LHCN-M2 (cell line): ENCODE data around the gene LILRB2. TPM values are rescaled to one million over a fixed set of nuclear protein-coding genes. Genes with fewer than 3 reads are reported as not detected.
"Not testable (repeated sequence)": the region's sequence is repeated elsewhere in the genome, so short reads cannot be mapped to it uniquely, and the experiment has no call there.

ENCODE experiments used
- DNase-seq: peaks from one replicate; pipeline ENCODE4 v3.0.0-alpha.2; 2012; ENCODE audit warnings: low read depth
- total RNA-seq: library from RNA; depleted of rRNA; stranded (reverse); fragments of >200 nt; gene quantifications from 2 replicates; pipeline ENCODE4 v1.2.3, GENCODE V29; 2014

The LILRB2 gene
- total RNA-seq, 1 experiment from 2014 or later: not detected

DNA sequence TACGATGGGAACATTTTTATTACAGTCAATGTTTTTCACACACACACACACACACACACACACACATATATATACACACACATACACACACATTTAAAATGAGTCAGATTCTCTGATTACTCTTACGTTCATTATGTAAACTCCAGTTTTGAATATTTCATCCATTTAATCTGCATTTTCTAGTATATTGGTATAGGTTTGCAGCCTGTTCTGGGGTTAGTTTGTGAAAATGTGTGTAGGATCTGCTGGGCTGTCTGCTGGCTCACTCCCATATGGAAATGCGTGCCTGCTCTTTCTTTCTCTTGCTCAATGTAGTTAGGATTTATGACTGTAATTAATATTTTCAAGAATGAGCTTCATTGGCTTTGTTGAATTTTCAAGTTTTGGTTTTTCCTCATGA, 7.1 kb downstream of the LILRB2 start:
- no peak for DNase-seq

DNA sequence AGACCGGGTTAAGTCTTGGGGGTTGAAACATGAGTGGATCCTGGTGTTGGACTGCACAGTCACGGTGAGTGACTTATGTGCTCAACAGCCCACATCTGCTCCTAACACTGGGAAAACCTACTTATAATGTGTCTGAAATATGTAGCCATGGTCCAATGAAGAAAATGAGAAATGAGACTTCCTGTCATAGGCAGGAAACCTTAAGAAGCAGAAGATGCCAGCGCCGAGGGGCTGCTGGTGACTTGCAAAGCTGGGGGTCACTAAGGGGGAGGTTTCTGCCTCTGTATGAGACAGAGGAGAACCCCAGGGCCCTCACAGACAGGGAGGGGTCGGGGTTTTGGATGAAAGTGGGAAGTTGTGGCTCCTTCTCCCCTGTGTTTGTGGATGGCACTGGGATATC, 8.7 kb downstream of the LILRB2 start:
- DNase-seq: not testable (repeated sequence)

DNA sequence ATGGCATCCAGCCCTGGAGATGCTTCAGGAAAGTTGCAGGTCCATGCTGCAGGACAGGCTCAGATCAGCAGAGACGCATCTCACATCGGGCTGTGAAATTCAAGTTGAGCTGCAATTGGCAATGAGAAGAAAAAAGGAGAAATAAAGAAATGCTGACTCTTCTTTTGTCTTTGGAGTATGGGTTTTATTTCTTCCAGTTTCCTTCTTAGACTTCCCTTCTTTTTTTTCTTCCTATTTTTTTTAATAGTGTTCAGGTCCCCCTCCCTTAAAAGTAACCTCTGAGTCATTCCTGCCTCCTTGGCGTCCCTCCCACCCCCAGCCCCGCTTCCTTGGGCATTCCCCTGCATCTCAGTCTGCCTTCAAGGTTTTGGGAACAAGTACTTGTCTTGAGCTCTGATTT, 9.3 kb downstream of the LILRB2 start:
- not testable (repeated sequence) for DNase-seq

DNA sequence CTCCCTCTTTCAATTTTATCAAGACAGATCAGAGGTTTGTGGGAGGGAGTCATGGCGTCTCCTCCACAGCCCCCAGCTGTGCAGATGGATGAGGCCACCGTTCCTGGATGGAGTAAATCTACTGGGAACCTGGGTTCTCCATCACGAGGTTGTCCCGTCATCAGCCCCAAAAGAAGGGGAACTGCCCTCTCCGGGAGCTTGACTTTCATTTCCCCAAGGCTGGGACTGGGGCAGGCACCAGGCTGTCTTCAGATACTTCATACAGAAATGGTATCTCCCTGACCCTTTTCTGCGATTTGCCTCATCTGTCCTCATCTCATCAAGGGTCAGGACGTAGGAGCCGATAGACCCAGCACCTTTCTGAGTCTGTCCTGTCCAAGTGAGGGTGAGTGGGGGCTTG, 9.8 kb downstream of the LILRB2 start:
- DNase-seq: no peak

DNA sequence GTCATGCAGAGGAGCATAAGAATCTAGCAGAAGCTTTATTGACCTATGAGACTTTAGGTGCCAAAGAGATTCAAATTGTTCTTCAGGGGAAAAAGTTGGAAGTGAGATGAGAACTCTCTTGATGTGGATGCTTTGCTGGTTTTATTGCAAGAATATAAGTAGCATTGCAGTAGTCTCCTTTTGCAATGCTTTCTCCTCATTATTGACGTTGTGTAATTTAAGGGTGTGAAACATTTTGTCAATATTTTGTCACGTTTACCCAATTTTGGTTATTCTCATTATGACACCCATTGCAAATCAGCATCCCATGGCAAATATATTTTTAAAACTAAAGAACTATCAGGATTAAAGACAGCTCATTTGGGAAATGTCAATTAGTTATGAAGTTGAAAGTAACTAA, 12.0 kb downstream of the LILRB2 start:
- no peak for DNase-seq

DNA sequence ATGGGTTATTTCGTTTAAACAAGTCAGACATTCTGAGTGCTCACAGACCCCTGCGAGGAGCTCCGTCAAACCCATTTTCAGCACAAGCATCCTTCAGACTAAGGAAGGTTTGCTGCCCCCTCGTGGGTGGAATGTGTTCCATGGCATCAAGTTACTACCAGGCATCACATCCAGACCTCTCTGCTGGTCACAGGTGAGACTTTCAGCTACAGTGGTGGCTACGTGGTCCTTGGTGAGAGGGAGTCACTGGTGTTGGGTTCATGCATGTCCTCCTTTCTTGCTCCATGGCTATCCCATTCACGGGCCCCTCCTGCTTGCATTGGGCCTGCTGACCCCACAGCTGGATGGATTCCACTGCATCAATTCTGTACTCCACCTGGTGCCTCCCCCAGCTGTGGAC, 14.8 kb downstream of the LILRB2 start:
- DNase-seq: peak; percentile 38

DNA sequence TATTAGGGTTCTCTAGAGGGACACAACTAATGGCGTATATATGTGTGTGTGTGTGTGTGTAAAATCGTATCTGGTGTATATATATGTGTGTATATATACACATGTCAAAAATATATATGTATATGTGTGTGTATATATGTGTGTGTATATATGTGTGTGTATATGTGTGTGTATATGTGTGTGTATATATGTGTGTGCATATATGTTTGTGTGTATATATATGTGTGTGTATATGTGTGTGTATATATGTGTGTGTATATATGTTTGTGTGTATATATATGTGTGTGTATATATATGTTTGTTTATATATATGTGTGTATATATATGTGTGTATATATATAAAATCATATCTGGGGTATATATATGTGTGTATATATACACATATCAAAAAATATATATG, 18.4 kb downstream of the LILRB2 start:
- no peak for DNase-seq

DNA sequence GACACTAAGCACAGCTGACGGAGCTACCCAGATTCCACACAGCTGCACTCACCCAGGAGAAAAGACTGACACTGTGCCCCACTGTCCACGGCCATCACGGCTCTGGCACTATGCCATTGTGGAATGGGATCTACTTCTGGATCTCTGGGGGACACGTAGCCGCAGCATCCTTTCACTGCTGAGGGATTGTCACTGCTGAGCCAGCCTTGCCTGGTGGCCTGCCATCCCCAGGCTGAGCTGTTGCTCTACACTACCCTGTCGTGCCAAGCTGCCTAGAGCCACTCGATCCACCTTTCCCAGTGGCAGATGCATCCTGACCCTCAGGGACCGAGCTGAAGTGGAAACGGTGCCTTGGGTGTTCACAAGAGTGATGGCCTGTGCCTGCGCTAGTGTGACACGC, 18.8 kb downstream of the LILRB2 start:
- DNase-seq: no peak

DNA sequence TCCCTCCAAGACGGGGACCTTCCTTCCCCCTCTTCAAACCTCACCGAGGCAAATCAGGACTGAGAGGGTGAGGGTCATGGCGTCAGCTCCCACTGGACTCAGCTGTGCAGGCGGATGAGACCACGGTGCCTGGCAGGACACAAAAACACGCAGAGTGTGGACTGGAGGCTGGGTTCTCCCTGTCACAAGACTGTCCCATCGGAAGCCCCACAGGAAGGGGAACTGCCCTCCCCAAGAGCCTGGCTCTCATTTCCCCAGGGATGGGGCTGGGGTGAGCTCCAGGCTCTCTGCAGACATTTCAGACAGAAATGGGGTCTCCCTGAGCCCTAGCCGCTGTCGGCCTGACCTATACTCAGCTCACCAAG, 23.8 kb downstream of the LILRB2 start, which contains the start of gene LILRB5:
LILRB5 (minus strand) TSS at position 158 of the 365 bp plus-strand sequence; CDS start at position 78, 80 bp downstream.
- no peak for DNase-seq

DNA sequence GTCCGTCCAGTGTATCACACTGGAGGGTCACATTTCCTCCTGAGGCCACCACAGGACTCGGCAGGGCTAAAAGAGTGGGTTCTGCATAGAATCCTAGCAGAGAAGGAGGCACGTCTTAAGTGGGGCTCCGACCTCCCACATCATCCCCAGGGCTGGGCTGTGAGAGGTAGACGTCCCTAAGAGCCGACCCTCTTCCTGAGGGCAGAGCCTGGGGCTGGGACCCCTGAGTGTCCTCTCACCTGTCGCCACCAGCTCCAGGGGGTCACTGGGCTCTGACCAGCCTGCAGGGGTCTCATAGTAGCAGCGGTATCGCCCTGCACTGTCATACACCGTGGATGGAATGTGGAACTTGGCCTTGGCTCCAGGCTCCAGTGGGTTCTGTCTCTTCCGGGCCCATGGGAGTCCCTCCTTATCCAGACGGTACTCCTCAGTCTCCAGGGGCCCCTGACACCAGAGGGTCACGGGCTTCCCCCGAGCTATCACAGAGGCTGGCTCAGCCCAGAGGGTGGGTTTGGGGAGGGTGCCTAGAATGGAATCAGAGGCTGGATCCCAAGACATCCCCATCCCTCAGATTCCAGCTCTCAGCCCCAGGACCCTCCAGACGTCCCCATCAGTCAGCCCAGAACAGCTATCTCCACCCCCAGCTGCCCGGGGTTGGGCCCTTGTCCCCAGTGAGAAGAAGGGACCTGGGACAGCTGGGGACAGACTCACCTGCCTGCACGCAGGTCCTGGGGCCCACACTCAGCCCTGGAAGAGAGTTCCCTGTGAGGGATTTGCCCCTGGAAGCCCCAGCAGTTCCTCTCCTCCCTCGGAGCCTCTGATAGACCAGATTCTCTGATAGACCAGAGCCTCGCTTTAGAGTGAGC, 24.4 kb downstream of the LILRB2 start:
- no peak for DNase-seq

DNA sequence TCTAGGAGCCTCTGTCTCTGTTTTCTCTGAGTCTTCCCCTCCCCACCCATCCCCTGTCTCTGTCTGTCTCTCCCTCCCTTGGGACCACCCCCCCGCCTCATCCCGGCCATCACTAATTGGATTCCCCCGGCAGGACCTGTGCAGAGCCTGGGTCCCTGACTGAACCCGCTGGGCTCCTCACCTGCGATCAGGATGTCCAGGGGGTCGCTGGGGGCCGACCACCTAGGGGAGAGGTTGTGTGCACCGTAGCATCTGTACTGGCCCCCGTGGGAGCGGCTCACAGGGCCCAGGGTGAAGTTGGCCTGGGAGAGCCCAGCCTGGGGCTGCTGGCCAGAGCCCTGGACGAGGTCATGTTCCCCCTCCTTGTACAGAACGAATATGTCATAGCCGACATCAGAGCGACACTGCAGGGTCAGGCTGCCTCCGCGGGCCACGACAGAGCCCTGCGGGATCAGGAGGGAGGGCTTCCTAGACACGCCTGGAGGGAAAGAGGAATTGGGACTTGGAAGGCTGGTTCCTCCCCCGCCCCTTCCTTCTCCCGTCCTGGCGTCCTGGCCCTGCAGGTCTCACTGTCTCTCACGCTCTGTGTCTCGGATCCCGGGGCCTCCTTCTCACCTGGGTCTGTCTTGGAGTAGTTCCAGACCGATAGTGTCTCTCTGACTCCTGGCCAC, 25.7 kb downstream of the LILRB2 start:
- DNase-seq: no peak

DNA sequence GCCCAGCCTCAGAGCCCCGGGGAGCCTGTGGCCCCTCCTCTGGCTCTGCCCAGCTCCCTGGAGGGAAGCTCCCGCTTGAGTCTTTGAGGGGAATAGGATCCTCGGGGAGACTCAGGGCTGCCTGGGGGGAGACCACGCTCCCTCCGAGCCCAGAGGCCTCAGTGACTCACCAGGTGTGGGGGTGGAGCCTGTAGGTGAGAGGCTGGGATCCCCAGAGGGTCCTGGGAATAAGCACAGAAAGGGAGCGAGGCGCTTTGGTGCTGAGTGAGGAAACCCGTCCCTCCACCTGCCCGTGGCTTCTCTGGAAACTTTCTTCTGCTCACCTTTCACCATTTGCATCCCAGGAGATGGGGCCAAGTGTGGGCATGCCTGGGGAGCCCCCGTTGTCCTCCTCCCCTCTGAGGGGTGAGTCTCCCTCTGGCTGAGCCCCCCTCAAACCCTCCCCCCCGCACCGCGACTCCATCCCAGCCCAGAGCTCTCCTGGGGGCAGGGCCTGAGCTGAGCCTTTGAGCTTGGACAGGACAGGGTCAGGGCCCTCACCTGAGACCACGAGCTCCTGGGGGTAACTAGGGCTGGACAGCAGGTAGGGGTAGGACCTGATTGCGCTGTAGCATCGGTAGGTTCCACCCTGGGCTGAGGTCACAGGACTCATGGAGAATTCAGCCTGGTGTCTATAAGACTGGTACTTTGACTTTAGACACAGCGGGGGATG, 26.6 kb downstream of the LILRB2 start:
- DNase-seq: no peak

DNA sequence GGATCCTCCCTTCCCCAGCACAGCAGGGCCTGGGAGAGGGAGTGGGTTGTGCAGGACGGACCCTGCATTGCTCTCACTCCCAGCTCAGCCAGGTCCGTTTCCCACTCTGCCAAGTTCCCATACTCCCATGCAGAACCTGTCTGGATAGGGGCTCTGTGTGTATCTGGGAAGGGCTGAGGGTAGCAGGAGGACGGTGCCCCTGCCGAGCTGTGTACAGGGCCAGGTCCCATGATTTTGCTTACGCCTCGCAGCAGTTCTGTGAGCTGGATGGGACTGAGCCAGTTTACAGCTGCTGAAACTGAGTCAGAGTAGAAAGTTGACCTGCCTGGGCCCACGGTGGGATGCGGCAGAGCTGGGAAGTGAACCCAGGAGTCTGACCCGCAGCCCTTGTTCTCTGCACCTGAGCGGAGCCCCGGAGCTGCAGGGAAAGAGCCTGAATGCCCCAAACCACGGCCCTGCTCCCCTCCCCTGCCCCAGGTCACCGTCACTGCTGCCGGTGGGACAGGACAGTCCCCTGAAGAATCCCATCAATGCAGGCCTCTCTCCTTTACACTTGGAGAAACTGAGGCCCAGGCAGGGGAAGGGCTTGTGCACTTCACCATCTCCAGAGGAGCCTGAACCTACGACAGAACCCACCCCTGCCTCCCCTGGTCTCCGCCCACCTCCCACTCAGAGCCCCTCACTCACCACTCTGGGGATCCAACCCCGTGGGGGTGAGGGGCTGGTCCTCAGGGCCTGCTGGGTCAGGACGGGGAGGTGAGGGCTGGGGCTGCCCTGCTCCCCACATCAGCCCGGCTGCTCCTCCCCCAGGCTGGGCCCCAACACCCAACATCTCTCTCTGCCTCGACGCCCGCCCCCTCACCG, 27.3 kb downstream of the LILRB2 start:
- DNase-seq: no peak

DNA sequence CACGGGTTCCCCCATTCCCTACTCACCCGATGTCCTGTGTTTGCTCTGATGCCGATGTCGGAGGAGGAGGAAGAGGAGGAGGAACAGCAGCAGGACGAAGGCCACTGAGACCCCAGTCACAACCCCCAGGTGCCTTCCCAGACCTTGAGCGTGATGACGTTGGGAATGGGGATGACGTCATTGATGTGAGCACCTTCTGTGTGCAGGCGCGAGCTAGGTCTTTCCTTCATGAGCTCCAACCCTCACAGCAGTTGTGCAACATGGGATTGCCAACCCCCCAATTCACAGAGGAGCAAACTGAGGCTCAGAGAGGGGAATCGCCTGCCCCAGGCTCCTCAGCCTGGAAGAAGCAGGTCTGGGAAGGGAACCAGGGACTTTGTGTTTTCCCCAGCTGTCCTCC, 28.1 kb downstream of the LILRB2 start:
- DNase-seq: no peak

DNA sequence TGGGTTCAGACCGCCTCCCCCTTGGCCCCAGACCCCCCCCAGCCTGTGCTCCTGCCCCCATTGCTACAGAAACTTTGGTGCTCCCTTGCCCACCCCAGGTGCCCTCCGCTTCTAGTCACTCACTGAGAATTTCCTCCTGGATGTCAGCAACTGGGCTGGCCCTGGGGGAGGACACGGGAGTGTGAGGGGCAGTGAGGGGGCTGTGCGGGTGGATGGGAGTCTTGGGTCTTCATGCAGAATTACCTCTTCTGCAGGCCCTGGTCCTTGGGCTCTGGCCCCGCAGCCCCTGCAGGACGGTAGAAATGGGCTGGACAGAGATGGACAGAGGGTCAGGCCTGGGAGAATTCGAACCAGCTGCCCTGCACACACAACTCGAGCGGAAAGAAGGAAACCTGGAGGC, 28.7 kb downstream of the LILRB2 start:
- DNase-seq: no peak

DNA sequence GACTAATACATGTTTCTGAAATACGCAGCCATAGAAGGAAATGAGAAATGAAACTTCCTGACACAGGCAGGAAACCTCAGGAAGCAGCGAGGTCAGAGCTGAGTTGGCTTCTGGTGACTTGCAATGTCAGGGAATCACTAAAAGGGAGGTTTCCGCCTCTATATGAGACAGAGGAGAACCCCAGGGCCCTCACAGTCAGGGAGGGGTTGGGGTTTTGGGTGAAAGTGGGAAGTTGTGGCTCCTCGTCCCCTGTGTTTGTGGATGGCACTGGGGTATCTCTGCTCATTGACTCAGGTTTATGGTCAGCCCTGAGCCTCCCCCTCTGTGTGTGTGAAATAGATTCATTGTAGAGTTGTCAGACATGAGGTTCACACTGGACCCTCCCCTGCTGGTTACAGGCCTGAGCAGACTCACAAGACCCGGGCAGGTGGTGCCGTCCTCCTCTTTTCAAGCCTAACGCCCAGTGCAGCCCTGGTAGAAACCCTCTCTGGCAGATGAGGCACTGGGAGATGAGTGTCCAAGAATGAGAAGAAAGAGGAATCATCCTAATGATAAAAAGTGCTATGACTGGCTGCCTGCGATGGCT, 32.8 kb downstream of the LILRB2 start:
- peak; percentile 7 for DNase-seq

DNA sequence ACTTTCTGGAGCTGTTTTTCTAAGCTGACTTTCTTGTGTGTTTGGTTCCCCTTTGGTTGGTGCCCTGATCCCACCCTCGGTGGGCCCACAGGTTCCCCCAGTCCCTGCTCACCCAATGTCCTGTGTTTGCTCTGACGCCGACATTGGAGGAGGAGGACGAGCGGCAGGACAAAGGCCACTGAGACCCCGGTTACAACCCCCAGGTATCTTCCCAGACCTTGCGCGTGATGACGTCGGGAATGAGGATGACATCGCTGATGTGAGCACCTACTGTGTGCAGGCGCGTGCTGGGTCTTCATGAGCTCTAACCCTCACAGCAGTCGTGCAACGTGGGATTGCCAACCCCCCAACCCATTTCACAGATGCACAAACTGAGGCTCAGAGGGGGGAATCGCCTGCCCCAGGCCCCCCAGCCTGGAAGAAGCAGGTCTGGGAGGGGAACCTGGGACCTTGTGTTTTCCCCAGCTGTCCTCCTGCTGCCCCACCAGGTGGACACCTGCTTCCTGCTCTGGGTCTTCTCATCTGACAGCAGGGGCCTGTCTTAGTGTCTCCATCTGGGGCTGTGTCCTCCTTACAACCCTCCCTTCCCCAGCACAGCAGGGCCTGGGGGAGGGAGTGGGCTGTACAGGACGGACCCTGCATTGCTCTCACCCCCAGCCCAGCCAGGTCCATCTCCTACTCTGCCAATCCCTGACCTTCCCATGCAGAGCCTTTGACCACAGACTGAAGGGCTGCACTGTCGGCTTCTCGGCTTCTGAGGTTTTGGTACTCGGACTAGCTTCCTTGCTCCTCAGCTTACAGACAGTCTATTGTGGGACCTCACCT, 33.6 kb downstream of the LILRB2 start:
- no peak for DNase-seq

DNA sequence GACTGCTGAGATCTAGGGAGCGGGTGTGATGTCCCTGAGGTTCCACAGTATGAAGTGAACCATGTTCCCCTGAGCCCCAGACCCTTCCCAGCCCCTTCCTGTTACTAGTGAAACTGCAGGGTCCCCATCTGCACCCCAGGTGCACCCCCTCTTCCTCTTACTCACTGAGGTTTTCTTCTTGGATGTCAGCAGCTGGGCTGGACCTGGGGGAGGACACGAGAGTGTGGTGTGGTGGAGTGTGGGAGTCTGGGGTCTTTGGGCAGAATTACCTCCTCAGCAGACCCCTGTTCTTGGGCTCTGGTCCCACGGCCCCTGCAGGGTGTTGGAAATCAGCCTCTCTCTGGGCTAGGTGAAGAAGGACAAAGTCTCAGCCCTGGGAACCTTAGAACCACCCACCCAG, 35.0 kb downstream of the LILRB2 start:
- DNase-seq: no peak

DNA sequence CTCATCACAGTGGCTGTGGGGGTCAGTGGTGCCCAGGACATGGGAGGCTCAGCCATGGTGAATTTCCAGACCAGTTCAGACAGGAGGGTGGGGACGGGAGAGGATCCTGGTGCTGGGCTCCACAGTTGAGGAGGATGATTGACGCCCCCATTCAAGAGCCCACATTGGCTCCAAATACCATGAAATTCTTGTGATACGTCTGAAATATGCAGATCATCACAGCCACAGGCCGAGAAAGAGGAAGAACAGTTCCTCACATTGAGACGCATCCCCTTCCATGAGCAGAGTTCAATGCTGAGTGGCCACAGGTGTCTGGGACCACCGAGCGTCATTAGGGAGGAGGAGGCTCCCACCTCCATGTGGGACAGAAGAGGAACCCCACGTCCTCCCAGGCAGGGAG, 37.1 kb downstream of the LILRB2 start:
- DNase-seq: not testable (repeated sequence)

DNA sequence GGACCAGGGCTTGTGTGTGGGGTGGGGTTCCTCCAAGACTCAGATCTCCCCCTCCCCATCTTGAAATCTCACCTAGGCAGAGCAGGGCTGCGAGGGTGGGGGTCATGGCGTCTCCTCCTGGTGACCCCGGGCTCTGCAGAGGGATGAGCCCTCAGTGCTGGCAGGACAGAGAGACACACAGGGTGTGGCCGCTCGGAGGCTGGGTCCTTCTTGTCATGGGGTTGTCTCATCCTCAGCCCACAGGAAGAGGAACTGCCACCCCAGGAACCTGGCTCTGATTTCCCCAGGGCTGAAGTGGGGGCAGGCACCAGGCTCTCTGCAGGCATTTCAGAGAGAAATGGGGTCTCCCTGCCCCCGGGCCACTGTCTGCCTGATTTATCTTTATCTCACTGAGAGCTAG, 38.3 kb downstream of the LILRB2 start, which contains the start of gene LILRA6:
LILRA6 (minus strand) TSS at position 145 of the 400 bp plus-strand sequence.
- not testable (repeated sequence) for DNase-seq
